Stomach (tissue), 9 donors: ENCODE measurements around the gene SCO2. TPM values are rescaled to one million over a fixed set of nuclear protein-coding genes. Genes with fewer than 3 reads are reported as not detected.
A peak's percentile ranks its signal among the peaks of the same experiment; 100 is the strongest.

ENCODE experiments used
- DNase-seq, 2 donors: peaks; one replicate each; pipeline versions ENCODE4 v3.0.0 to v3.0.0-alpha.2; 2013 to 2019
- H3K27ac ChIP-seq, 5 donors: fragments of 200-600 bp in 4 of 5; sonication (generic) in 4 of 5; one replicate each; pipeline ENCODE4 v1.5.1; 2013 to 2019; ENCODE audit warnings: mild to moderate bottlenecking in 1 of 5, moderate library complexity in 1 of 5
- H3K27me3 ChIP-seq, 3 donors: fragments of 200-600 bp; sonication (generic); one replicate each; pipeline ENCODE4 v1.5.1; 2017 to 2019; ENCODE audit warnings: mixed run types in 1 of 3
- H3K36me3 ChIP-seq, 4 donors: fragments of 200-600 bp; sonication (generic); 1 replicate in 3 of 4; 2 replicates in 1 of 4; pipeline ENCODE4 v1.5.1; 2016 to 2019
- H3K4me1 ChIP-seq, 4 donors: fragments of 200-600 bp; sonication (generic); one replicate each; pipeline ENCODE4 v1.5.1; 2016 to 2019
- H3K4me3 ChIP-seq, 4 donors: fragments of 200-600 bp; sonication (generic) in 3 of 4; one replicate each; pipeline ENCODE4 v1.5.1; 2016 to 2019; ENCODE audit warnings: mild to moderate bottlenecking in 1 of 4
- H3K9me3 ChIP-seq, 4 donors: fragments of 200-600 bp; sonication (generic); one replicate each; pipeline ENCODE4 v1.5.1; 2016 to 2019
- EP300 ChIP-seq: sonication (generic); formaldehyde crosslinking; IDR thresholded peaks from one replicate; pipeline ENCODE4 v1.6.1; 2017; ENCODE audit warnings: antibody characterized with exemption
- POLR2A ChIP-seq, 4 donors: fragments of 450-650 bp; IDR thresholded peaks; one replicate each; pipeline ENCODE4 v1.6.1; 2016; ENCODE audit warnings: antibody characterized with exemption in 4 of 4, control low read depth in 2 of 4, mild to moderate bottlenecking in 1 of 4, moderate library complexity in 1 of 4
- POLR2AphosphoS5 ChIP-seq, 3 donors: sonication (generic); formaldehyde crosslinking; IDR thresholded peaks; one replicate each; pipeline ENCODE4 v1.6.1; 2016; ENCODE audit warnings: antibody characterized with exemption in 3 of 3
- WGBS, 5 donors: extraction: QIAGEN DNeasy Blood & Tissue Kit in 3 of 5; methylation state at CpG; one replicate each; pipeline versions ENCODE4 v1.1.5 to v1.1.7; 2013 to 2018; 5-methylcytosine and 5-hydroxymethylcytosine counted together
- intact Hi-C: fragments of 100-400 bp; cut with DNase I; formaldehyde crosslinking; loops from one replicate; pipeline ENCODE4 v1.15.1; 2023; ENCODE audit warnings: low total_unique reads
- polyA plus RNA-seq, 3 donors: library from polyadenylated mRNA; stranded (reverse); fragments of 200-250 nt; gene quantifications; one replicate each; pipeline ENCODE4 v1.2.3, GENCODE V29; 2013
- total RNA-seq, 5 donors: library from RNA; depleted of rRNA; stranded (reverse); fragments of >200 nt; gene quantifications; one replicate each; pipeline versions ENCODE4 v1.1.0 to v1.2.3, GENCODE V29; 2014 to 2016
- TF ChIP-seq, protein P1 (sequence below), 7 experiments: fragments of 450-650 bp in 4 of 7; fragments of 200-600 bp in 3 of 7; sonication (generic) in 3 of 7; IDR thresholded peaks; one replicate each; pipeline ENCODE4 v1.5.1; 2016 to 2019; ENCODE audit warnings: antibody characterized with exemption in 7 of 7, control low read depth in 2 of 7, mild to moderate bottlenecking in 1 of 7
- donor health status: healthy with polysubstance abuse.
- donor health status: Bipolar disorder and iron deficiency.
- donor health status: healthy.

SCO2 gene
- total and polyA plus RNA-seq, 8 donors, result 0.92 to 7.5 (median 1.9) TPM; not detected in 5

GRCh38 chr22:50481045-50481439 is 44.4 kb downstream of the SCO2 start:
- intact Hi-C loops, result no loop called here
- 0 to 6% (median 4%) methylated on average over 1 to 45 of the region's 45 CpGs for WGBS, 5 donors
- H3K27me3 ChIP-seq, result peaks cover 7 to 71% (median 29%) of the 10 kb centered on the region in 3 donors

GRCh38 chr22:50479721-50480120 is 45.7 kb downstream of the SCO2 start:
- intact Hi-C loops, result no loop called here
- TF ChIP-seq POLR2A (IDR thresholded peaks at IDR 0.05) (no peak), POLR2AphosphoS5 (IDR thresholded peaks at IDR 0.05) (no peak), EP300 (no peak)
- TF ChIP-seq, protein P1, sequence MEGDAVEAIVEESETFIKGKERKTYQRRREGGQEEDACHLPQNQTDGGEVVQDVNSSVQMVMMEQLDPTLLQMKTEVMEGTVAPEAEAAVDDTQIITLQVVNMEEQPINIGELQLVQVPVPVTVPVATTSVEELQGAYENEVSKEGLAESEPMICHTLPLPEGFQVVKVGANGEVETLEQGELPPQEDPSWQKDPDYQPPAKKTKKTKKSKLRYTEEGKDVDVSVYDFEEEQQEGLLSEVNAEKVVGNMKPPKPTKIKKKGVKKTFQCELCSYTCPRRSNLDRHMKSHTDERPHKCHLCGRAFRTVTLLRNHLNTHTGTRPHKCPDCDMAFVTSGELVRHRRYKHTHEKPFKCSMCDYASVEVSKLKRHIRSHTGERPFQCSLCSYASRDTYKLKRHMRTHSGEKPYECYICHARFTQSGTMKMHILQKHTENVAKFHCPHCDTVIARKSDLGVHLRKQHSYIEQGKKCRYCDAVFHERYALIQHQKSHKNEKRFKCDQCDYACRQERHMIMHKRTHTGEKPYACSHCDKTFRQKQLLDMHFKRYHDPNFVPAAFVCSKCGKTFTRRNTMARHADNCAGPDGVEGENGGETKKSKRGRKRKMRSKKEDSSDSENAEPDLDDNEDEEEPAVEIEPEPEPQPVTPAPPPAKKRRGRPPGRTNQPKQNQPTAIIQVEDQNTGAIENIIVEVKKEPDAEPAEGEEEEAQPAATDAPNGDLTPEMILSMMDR (IDR thresholded peaks at IDR 0.05), result no peak
- Histone ChIP-seq H3K27me3 (peaks cover 7 to 63% (median 29%) of the 10 kb centered on the region in 3 donors), H3K4me1 (peaks cover 28 to 47% (median 44%) of the 10 kb centered on the region in 4 donors), H3K9me3 (no peaks in the 10 kb centered on the region), H3K4me3 (no peak overlapping the region), H3K36me3 (no peaks in the 10 kb centered on the region), H3K27ac (no peak overlapping the region)
- 53 to 71% (median 58%) methylated on average over 11 of the region's 11 CpGs for WGBS, 5 donors
- no peak for DNase-seq

More at GRCh38 chr22:50481045-50481439, 44.4 kb downstream of the SCO2 start:
- Histone ChIP-seq H3K9me3 (no peaks in the 10 kb centered on the region), H3K4me3 (peak overlapping the region; percentile 46 to 63 (median 56)), H3K27ac (peak overlapping the region in 3 of 5 donors; percentile 30 to 74 (median 66)), H3K36me3 (no peaks in the 10 kb centered on the region), H3K4me1 (peaks cover 24 to 51% (median 46%) of the 10 kb centered on the region in 4 donors)
- TF ChIP-seq, protein P1 (IDR thresholded peaks at IDR 0.05), result no peak
- TF ChIP-seq POLR2A (IDR thresholded peaks at IDR 0.05), result no peak
- no peak for TF ChIP-seq EP300
- no peak for TF ChIP-seq POLR2AphosphoS5 (IDR thresholded peaks at IDR 0.05)
- DNase-seq, result no peak

DNA sequence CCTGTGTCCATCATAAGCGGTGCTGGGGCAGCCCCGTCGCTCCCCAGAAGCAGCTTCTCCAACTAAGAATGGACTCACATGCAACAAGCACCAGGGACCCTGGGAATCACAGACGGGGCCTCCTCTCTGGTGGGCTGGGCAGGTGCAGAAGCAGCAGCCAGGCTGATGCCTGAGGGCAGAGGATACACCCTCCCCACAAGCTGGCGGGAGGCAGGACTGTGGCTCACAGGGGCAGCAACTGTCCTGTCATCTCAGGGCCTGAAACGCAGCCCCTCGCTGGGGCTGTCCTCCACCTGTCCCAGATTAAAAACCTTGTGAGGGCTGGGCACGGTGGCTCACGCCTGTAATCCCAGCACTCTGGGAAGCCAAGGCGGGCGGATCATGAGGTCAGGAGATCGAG is 47.5 kb downstream of the SCO2 start:
- DNase-seq, result no peak
- Histone ChIP-seq H3K27me3 (peaks cover 7 to 45% (median 28%) of the 10 kb centered on the region in 3 donors), H3K9me3 (no peaks in the 10 kb centered on the region), H3K36me3 (no peaks in the 10 kb centered on the region), H3K4me3 (no peak overlapping the region), H3K27ac (no peak overlapping the region), H3K4me1 (peaks cover 30 to 44% (median 41%) of the 10 kb centered on the region in 4 donors)
- TF ChIP-seq POLR2AphosphoS5 (IDR thresholded peaks at IDR 0.05), result no peak
- no peak for TF ChIP-seq POLR2A (IDR thresholded peaks at IDR 0.05)
- TF ChIP-seq, protein P1 (IDR thresholded peaks at IDR 0.05), result no peak
- TF ChIP-seq EP300, result no peak
- intact Hi-C loops, result no loop called here
- WGBS, 5 donors, result 91 to 97% (median 95%) methylated on average over 8 to 12 of the region's 12 CpGs

DNA sequence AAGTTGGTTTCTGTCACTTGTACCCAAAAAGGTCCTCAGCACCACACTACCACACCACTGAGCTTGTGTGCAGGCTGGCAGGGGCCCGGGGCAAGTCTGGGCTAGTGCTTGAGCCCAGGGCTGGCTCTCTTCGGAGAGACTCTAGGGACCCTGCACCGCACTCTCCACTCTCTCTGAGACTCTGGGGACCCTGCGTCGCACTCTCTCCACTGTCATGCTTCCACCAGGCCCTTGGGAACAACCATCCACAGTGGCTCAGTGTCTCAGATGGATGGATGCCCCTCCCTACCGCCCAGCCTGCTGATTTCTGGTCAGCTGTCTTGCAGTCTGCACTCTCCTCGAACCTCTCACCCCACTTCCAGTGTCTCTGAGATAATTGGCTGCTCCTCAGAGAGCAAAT is 48.5 kb downstream of the SCO2 start:
- no peak for DNase-seq
- Histone ChIP-seq H3K4me3 (no peak overlapping the region), H3K36me3 (no peaks in the 10 kb centered on the region), H3K27me3 (peaks cover 6 to 34% (median 18%) of the 10 kb centered on the region in 3 donors), H3K27ac (no peak overlapping the region), H3K9me3 (no peaks in the 10 kb centered on the region), H3K4me1 (peaks cover 36 to 44% (median 42%) of the 10 kb centered on the region in 4 donors)
- intact Hi-C loops, result no loop called here
- no peak for TF ChIP-seq POLR2A (IDR thresholded peaks at IDR 0.05)
- no peak for TF ChIP-seq EP300
- TF ChIP-seq POLR2AphosphoS5 (IDR thresholded peaks at IDR 0.05), result no peak
- 65 to 85% (median 79%) methylated on average over 7 of the region's 7 CpGs for WGBS, 5 donors

DNA sequence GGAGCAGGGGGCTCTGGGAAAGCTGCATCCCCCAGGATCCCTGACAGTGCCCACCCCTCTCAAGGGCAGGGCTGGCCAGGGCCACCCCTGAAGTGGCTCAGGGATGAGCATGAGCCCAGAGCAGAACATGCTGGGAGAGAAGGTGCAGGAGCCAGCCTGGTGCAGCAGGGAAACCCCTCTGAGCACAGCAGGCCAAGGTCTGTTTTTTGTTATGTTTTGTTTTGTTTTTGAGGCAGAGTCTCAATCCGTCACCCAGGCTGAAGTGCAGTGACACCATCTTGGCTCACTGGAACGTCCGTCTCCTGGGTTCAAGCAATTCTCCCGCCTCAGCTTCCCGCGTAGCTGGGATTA is 49.8 kb downstream of the SCO2 start:
- H3K9me3 ChIP-seq, result no peaks in the 10 kb centered on the region
- intact Hi-C loops, result no loop called here
- peak overlapping the region; percentile 83 to 99 (median 98) for H3K4me3 ChIP-seq
- no peaks in the 10 kb centered on the region for H3K36me3 ChIP-seq
- TF ChIP-seq POLR2A (IDR thresholded peaks at IDR 0.05) (no peak), EP300 (no peak), POLR2AphosphoS5 (IDR thresholded peaks at IDR 0.05) (no peak)
- TF ChIP-seq, protein P1 (IDR thresholded peaks at IDR 0.05), result no peak
- peaks cover 0 to 22% (median 5%) of the 10 kb centered on the region in 3 donors for H3K27me3 ChIP-seq
- DNase-seq, result no peak
- WGBS, 5 donors, result 90 to 95% (median 94%) methylated on average over 6 of the region's 6 CpGs
- H3K27ac ChIP-seq, result peak overlapping the region in 3 of 5 donors; percentile 78 to 93 (median 91)
- H3K4me1 ChIP-seq, result peaks cover 38 to 46% (median 44%) of the 10 kb centered on the region in 4 donors
